Right ventricle myocardium inferior (tissue), 1 donor: ENCODE results near the gene CCDC188. TPM values are rescaled to one million over a fixed set of nuclear protein-coding genes. Genes with fewer than 3 reads are reported as not detected.

Experiments
- ATAC-seq: fragments of 200-7000 bp; cut with Tn5 transposase; one replicate; pipeline ENCODE4 v1.9.1; 2020; ENCODE audit warnings: mild to moderate bottlenecking, moderate library complexity
- DNase-seq: peaks from one replicate; pipeline ENCODE4 v3.0.0; 2021; ENCODE audit errors: missing footprints
- intact Hi-C: fragments of 100-400 bp; cut with DNase I; formaldehyde crosslinking; loops from one replicate; pipeline ENCODE4 v1.11.0; 2022
- total RNA-seq: library from RNA; stranded (reverse); fragmentation: NEBNext Ultra II Directional; extraction: Animal tissue kit (Norgen Biotek cat#: 25700); gene quantifications from one replicate; pipeline ENCODE4 v1.2.1, GENCODE V29; 2021
- donor health status: DM: no; HTN: yes; CAD: no; lungs with severe emphysema.

The CCDC188 gene
- total RNA-seq, 1 donor from 2014 or later, result 0.32 TPM

DNA sequence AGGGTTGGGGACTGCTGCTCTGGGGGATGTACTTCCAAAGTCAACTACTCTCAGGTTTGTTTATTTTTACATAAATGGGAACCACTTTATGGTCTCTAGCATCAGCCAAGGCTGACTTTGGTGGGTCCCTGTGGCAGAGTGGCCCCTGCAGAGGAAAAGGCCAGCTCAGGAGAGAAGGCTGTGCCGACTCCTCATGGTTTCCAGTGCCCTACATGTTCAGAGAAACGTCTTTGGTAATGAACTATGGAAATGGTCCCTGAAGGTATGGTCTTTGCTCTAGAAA lies 22.3 kb downstream of the CCDC188 start:
- DNase-seq (no peak), ATAC-seq (no peak)
- intact Hi-C loops, result no loop called here

DNA sequence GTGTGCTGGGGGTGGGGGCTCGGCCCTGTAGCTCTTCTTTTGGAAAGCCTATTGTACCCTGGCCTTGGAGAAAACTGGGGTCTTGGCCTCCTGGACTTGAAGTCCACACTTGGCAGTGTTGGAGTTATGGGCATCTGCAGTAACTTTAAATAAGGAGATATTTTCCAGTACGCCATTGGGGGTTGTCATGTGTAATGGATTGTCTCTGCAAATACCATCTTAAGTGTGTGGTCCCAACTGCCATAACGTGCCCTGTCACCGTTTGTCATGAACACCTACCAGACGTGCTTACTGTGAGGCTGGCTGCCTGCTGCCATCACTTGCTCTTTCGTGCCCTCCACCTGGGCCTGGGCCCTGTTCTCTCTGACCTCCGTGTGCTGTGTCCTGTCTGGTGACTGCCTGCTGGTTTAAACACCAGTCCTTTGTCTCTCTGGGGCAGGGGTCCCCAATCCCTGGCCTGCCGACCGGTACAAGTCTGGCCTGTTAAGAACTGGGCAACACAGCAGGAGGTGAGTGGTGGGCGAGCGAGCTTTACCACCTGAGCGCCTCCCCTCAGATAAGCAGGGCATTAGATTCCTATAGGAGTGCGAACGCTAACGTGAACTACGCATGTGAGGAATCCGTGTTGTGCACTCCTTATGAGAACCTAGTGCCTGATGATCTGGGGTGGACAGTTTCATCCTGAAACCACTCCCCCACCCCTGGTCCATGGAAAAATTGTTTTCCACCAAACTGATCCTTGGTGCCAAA lies 22.8 kb downstream of the CCDC188 start:
- ATAC-seq, result no peak
- DNase-seq, result no peak
- intact Hi-C loops, result no loop called here

DNA sequence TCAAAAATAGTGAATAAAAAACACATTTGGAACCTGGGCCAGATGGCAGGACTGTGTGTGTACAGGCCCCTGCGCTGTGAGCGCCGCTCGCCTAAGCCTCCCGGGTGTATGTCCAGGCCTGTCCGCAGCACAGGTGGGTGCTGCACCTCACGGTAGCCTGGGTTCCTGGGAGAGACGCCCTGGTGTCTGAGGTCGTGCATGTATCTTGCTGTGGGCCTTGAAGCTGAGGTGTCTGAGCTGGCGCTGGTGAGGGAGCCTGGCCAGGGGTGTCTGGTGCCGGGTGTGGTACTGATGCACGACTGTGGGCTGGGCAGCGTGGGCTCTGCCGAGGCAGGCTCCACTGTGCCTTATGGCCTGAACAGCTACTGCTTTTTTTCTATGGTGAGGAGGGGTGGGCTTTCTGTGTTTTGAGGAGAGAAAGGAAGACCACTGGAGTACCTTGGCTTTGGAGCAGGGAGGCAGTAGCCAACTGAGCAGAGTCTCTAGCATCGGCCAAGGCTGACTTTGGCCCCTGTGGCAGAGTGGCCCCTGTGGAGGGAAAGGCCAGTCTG lies 23.5 kb downstream of the CCDC188 start:
- ATAC-seq, result no peak
- no peak for DNase-seq
- intact Hi-C loops, result no loop called here

DNA sequence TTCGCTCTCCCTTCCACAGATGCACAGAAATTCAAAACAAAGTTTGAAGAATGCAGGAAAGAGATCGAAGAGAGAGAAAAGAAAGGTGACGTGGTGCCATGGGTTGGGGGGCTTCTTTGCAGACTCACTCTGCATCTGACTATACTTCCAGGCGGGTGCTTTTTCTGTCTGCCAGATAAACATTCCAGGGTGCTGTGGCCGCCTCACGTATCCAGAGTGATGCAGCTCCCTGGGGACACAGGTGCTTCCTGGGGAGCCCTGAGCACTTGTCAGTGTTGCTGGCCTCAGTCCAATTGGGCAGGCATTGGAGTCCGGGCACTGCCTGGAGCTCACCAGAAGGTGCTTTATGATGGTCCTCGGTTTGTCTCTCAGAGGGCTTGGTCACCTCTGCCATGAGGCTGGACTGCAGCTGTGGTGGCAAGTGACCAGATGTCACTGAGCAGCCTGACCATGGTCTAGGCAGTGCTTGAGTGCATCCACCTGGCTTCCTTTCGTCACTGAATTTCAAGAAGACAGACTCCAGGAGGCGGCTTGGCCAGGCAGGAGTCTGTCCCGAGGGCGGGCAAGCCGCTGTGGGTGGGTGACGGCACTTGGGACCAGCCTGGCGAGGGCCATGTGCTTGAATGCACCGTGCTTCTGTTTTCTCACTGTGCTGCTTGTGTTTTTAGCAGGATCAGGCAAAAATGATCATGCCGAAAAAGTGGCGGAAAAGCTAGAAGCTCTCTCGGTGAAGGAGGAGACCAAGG lies 24.4 kb downstream of the CCDC188 start:
- DNase-seq (no peak), ATAC-seq (no peak)
- intact Hi-C loops, result no loop called here

DNA sequence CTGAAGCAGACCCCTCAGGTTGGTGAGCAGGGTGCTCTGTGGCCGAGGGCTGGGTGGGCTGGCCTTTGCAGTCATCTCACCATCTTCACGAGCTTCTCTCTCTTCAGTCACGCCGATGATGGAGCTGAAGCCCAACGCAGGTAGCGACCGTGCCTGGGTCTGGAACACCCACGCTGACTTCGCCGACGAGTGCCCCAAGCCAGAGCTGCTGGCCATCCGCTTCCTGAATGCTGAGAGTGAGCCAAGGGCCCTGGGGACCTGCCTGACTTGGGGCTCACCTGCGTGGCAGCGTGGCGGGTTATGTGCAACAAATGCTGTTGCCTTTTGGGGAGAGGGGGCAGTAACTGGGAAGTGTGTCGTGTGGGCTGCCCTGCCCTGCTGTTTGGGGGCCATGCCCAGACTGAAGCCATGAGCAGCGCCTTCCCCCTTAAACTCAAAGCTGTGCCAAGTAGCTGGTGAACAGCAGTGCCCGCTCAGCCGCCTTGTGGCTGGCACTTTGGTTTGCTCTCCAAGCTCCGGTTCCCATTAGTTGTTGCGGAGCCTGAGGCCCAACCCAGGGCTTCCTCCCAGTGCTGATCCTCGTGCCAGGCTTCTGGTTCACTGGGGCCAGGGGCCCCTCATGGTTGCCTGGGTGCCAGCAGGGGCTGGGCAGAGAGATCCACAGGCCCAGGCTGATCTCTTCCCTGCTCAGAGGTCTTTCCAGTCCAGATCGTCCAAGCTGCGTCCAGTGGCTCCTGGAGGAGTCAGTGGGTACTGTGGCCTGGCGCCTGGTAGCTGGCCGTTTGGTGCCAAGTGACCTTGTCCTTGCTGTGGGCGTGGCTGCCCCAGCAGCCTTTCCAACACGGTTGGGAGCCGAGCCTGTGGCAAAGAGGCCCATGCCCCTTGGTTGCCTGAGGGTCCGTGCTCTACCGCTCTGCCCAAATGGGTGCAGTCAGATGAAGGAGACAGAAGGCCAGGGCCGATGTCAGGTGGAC lies 25.4 kb downstream of the CCDC188 start:
- no peak for ATAC-seq
- intact Hi-C loops, result no loop called here
- DNase-seq, result no peak

DNA sequence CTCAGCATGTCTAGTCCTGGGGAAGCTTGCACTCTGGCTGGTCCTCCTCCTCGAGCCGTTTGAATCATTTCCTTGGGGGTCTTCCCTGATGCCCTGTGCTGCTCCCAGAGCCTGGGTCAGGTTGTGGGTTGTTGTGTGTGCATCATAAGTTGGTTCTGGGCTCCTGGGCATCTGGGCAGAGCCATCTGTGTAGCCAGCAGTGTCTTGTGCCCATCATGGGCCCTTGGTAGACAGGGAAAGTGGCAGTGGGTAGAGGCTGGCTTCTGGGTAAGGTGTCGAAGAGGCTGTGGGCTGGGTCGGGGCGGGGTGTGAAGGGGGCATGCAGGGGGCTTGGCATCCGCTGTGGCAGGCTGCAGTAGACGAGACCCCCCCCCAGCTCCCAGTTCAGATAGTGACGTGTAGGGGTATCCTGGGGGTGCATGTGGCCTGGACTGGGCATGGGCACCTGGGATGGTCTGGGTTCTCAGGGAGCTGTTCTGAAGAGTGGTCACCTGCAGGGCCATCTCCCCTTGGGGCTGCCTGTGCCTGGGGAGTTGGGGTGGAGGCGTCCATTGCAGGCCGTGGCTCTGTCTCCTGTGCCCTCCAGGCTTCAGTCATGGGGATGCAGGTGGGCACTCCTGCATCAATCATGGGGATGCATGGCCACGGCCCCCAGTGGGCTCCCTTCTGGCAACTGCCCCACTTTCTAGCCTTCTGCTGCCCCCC lies 26.6 kb downstream of the CCDC188 start:
- DNase-seq, result no peak
- intact Hi-C loops, result no loop called here

DNA sequence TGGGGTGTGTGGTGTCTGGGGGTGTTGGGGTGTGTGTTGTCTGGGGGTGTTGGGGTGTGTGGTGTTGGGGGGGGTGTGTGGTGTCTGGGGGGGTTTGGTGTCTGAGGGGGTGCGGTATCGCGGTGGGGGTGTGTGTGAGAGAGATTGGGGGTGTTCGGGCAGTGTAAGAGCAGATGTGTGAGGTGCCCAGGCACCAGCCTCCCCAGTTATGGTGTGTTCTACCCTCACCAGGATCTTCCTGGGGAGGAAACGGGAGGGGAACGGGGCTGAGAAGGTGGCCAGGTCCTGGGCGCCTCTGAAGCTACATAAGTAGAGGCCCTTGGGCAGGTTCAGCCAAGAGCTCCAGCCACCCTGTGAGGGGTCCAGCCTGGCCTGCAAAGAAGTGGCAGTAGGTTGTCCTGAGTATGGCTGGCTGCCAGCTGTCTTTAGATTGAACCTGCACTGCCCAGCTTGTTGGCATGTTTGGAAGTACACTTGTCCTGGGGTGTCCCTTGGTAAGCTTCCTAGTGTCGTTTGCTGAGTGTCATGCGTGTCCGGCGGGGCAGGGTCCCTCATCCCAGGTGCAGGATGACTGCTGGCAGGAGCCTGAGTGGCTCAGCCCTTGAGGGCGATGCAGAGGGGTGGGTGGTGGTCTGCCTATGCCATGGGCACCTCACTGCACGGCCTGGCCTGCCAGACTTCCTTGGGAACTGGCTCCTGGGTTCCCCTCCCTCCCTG lies 27.3 kb downstream of the CCDC188 start:
- no peak for ATAC-seq
- no peak for DNase-seq
- intact Hi-C loops, result no loop called here

More for the DNA sequence above, 26.6 kb downstream of the CCDC188 start:
- no peak for ATAC-seq

- DNase-seq (peak; percentile 40), ATAC-seq (no peak)
- intact Hi-C loops, result no loop called here
Measured at GRCh38 chr22:20121856-20122415, 28.9 kb downstream of the CCDC188 start.

- DNase-seq (peak; percentile 46), ATAC-seq (no peak)
- intact Hi-C loops, result loop anchor here (5.0 to 10.0 kb wide), 2 partner anchors 36 to 264 kb away; partner anchors contain the start of genes DGCR8, GNB1L and RTL10
Measured at GRCh38 chr22:20118300-20119020, 32.4 kb downstream of the CCDC188 start.

DNA sequence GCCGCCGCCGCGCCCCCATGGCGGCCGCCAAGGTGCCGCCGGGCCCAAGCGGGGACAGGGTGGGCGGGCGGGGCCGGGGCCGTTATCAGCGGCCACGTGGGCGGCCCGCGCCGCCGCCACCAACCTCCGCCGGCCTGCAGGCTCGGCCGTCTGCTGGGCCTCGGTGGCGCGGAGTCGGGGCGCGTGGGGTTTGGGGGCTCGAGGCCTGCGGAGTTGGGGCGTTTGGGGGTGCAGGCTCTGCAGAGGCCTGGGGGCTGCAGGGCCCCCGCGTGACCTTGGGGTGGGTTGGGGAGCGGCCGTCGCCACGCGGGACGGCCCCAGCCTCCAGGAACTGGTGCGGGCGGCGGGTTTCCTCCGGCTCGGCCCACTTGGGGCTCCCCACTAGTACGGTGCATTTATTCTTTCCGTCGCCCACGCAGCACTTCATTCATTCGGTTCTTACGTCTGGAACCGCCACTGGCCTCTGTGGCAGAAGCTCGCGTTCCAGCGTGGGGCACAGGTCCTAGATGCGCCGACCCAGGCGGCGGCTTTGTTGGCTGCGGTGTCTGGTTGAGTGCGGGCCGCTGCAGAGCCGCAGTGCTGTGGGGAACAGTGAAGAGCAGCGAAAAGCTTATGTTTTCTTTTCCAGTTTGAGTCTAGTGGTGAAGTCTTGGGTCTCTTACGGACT lies 33.1 kb downstream of the CCDC188 start:
- intact Hi-C loops, result loop anchor here (5.0 to 10.0 kb wide), 2 partner anchors 35 to 263 kb away; partner anchors contain the start of genes DGCR8, GNB1L and RTL10
- DNase-seq, result peak; percentile 69
- ATAC-seq, result no peak

GRCh38 chr22:20116951-20117632 lies 33.8 kb downstream of the CCDC188 start, which contains the start of gene TRMT2A:
Gene TRMT2A (minus strand): TSS chr22:20117226. CDS start chr22:20116906, 320 bp downstream.
- DNase-seq, result peak; percentile 99
- ATAC-seq, result peak; percentile 95
- intact Hi-C loops, result loop anchor here (5.0 to 10.0 kb wide), 2 partner anchors 35 to 262 kb away; partner anchors contain the start of genes DGCR8, GNB1L and RTL10

DNA sequence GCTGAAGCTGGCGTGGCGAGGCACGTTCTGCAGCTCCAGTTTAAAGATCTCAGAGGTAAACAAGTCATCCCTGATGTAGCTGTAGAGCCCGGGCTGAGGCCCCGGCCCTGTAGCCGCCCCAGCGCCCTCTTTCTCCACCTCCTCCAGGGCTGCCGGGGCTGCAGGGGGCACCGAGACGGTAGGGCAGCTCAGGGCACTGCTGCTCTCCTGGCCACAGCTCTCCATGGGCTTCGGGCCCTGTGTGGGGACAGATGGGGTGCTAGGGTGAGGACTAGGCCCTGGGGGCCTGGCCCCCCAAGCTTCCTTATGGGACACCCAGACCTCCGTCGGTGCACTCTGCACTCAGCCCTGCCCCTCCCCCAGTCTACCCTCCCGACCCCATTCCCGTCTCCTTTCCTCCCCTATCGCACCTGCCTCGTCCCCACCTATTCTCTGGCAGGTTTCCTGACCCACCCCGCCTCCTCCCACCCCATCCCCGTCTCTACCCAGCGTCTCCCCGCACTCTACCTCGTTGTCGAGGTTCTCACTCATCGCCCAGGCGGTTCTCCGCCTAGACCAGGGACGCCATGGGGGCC lies 34.4 kb downstream of the CCDC188 start:
- peak; percentile 2 for ATAC-seq
- peak; percentile 70 for DNase-seq
- intact Hi-C loops, result loop anchor here (5.0 to 10.0 kb wide), 2 partner anchors 34 to 262 kb away; partner anchors contain the start of genes DGCR8, GNB1L and RTL10

GRCh38 chr22:20115691-20116375 lies 35.0 kb downstream of the CCDC188 start, which contains the start of gene RANBP1:
Gene RANBP1 (plus strand): TSS chr22:20116104. CDS start chr22:20116185, 81 bp downstream.
- DNase-seq, result peak; percentile 67
- intact Hi-C loops, result loop anchor here (5.0 to 10.0 kb wide), 2 partner anchors 34 to 261 kb away; partner anchors contain the start of genes DGCR8, GNB1L and RTL10
- no peak for ATAC-seq
